GM18951 (cell line): ENCODE results near the gene DLX6.

Source experiments
- POLR2A ChIP-seq: IDR thresholded peaks from 4 replicates; pipeline ENCODE4 v1.6.1; 2011; ENCODE audit warnings: mild to moderate bottlenecking; ENCODE audit not compliant: insufficient read length, insufficient read depth; ENCODE audit errors: extremely low read depth
- in situ Hi-C: fragments of 300-500 bp; cut with MboI; formaldehyde crosslinking; loops from one replicate; pipeline ENCODE4 v1.12.0; 2022; ENCODE audit warnings: low sequenced_read_pairs, mixed read lengths, inconsistent platforms; ENCODE audit not compliant: unreplicated experiment

The DLX6 gene

GRCh38 chr7:97005183-97006054, at the start of gene DLX6:
TSS of gene DLX6 (plus strand) at chr7:97005553. CDS start at chr7:97005978, 425 bp downstream.
- no peak for TF ChIP-seq POLR2A
- in situ Hi-C loops, result no loop called here

GRCh38 chr7:96959135-96959534, 46.2 kb upstream of the DLX6 start:
- in situ Hi-C loops, result no loop called here
- no peak for TF ChIP-seq POLR2A

GRCh38 chr7:96962221-96962885, 43.0 kb upstream of the DLX6 start:
- no peak for TF ChIP-seq POLR2A
- in situ Hi-C loops, result no loop called here

GRCh38 chr7:96968981-96969380, 36.4 kb upstream of the DLX6 start:
- in situ Hi-C loops, result no loop called here
- TF ChIP-seq POLR2A, result no peak

GRCh38 chr7:96970739-96971138, 34.6 kb upstream of the DLX6 start:
- in situ Hi-C loops, result no loop called here
- no peak for TF ChIP-seq POLR2A

GRCh38 chr7:96973986-96974385, 31.4 kb upstream of the DLX6 start:
- in situ Hi-C loops, result no loop called here
- no peak for TF ChIP-seq POLR2A

GRCh38 chr7:96976106-96976505, 29.2 kb upstream of the DLX6 start:
- no peak for TF ChIP-seq POLR2A
- in situ Hi-C loops, result no loop called here

GRCh38 chr7:96977445-96977844, 27.9 kb upstream of the DLX6 start:
- in situ Hi-C loops, result no loop called here
- no peak for TF ChIP-seq POLR2A

GRCh38 chr7:96979551-96980276, 25.6 kb upstream of the DLX6 start:
- no peak for TF ChIP-seq POLR2A
- in situ Hi-C loops, result no loop called here

GRCh38 chr7:96982586-96982985, 22.8 kb upstream of the DLX6 start:
- TF ChIP-seq POLR2A, result no peak
- in situ Hi-C loops, result no loop called here

GRCh38 chr7:96985992-96986391, 19.4 kb upstream of the DLX6 start:
- in situ Hi-C loops, result no loop called here
- TF ChIP-seq POLR2A, result no peak

- in situ Hi-C loops, result no loop called here
- TF ChIP-seq POLR2A, result no peak
Measured at GRCh38 chr7:96986901-96987300, 18.5 kb upstream of the DLX6 start.

- in situ Hi-C loops, result no loop called here
- TF ChIP-seq POLR2A, result no peak
Measured at GRCh38 chr7:96987719-96988118, 17.6 kb upstream of the DLX6 start.

GRCh38 chr7:96989241-96989858, 16.0 kb upstream of the DLX6 start:
- in situ Hi-C loops, result no loop called here
- no peak for TF ChIP-seq POLR2A
